ENCODE results near the gene NOD2.

The NOD2 gene

GRCh38 chr16:50646345-50646744, 47.1 kb upstream of the NOD2 start:
- H3K9ac ChIP-seq = no peak overlapping the region
- H3K4me2 ChIP-seq (ENCODE audit: low read length) = no peak overlapping the region
- no peak overlapping the region for H3K27ac ChIP-seq
- H3K27me3 ChIP-seq (ENCODE audit: control insufficient read depth, insufficient read depth, low read length) = no peaks in the 10 kb centered on the region
- no peak for TF ChIP-seq CTCF (IDR thresholded peaks at IDR 0.05)
- H2AFZ ChIP-seq = no peak overlapping the region
- H3K9me3 ChIP-seq (ENCODE audit: control insufficient read depth, low read length) = no peaks in the 10 kb centered on the region
- no peaks in the 10 kb centered on the region for H3K79me2 ChIP-seq
- H3K4me3 ChIP-seq (ENCODE audit: low read depth, low read length) = no peak overlapping the region
- no peaks in the 10 kb centered on the region for H3K4me1 ChIP-seq
- H3K36me3 ChIP-seq (ENCODE audit: control insufficient read depth, insufficient read depth, low read length) = no peaks in the 10 kb centered on the region

- H3K4me3 ChIP-seq (ENCODE audit: low read depth, low read length) = no peak overlapping the region
- TF ChIP-seq CTCF (IDR thresholded peaks at IDR 0.05) = no peak
- no peaks in the 10 kb centered on the region for H3K36me3 ChIP-seq (ENCODE audit: control insufficient read depth, insufficient read depth, low read length)
- H3K4me1 ChIP-seq = no peaks in the 10 kb centered on the region
- H3K9me3 ChIP-seq (ENCODE audit: control insufficient read depth, low read length) = no peaks in the 10 kb centered on the region
- H3K27me3 ChIP-seq (ENCODE audit: control insufficient read depth, insufficient read depth, low read length) = no peaks in the 10 kb centered on the region
- H3K79me2 ChIP-seq = no peaks in the 10 kb centered on the region
- no peak overlapping the region for H3K9ac ChIP-seq
- H3K27ac ChIP-seq = no peak overlapping the region
- no peak overlapping the region for H2AFZ ChIP-seq
- H3K4me2 ChIP-seq (ENCODE audit: low read length) = no peak overlapping the region
Measured at GRCh38 chr16:50651835-50652438, 41.5 kb upstream of the NOD2 start.

GRCh38 chr16:50652836-50653425, 40.5 kb upstream of the NOD2 start:
- H3K9me3 ChIP-seq (ENCODE audit: control insufficient read depth, low read length) = no peaks in the 10 kb centered on the region
- TF ChIP-seq CTCF (IDR thresholded peaks at IDR 0.05) = no peak

GRCh38 chr16:50653633-50654519, 39.5 kb upstream of the NOD2 start:
- Histone ChIP-seq H3K4me2 (ENCODE audit: low read length) (no peak overlapping the region), H3K4me1 (no peaks in the 10 kb centered on the region), H3K36me3 (ENCODE audit: control insufficient read depth, insufficient read depth, low read length) (no peaks in the 10 kb centered on the region), H2AFZ (no peak overlapping the region), H3K9ac (no peak overlapping the region), H3K27ac (no peak overlapping the region), H3K9me3 (ENCODE audit: control insufficient read depth, low read length) (no peaks in the 10 kb centered on the region), H3K27me3 (ENCODE audit: control insufficient read depth, insufficient read depth, low read length) (no peaks in the 10 kb centered on the region), H3K4me3 (ENCODE audit: low read depth, low read length) (no peak overlapping the region), H3K79me2 (no peaks in the 10 kb centered on the region)
- TF ChIP-seq CTCF (IDR thresholded peaks at IDR 0.05) = no peak

More at GRCh38 chr16:50652836-50653425, 40.5 kb upstream of the NOD2 start:
- H3K36me3 ChIP-seq (ENCODE audit: control insufficient read depth, insufficient read depth, low read length) = no peaks in the 10 kb centered on the region
- no peaks in the 10 kb centered on the region for H3K27me3 ChIP-seq (ENCODE audit: control insufficient read depth, insufficient read depth, low read length)
- no peak overlapping the region for H3K4me3 ChIP-seq (ENCODE audit: low read depth, low read length)
- H3K79me2 ChIP-seq = no peaks in the 10 kb centered on the region
- H3K4me1 ChIP-seq = no peaks in the 10 kb centered on the region
- no peak overlapping the region for H2AFZ ChIP-seq
- no peak overlapping the region for H3K4me2 ChIP-seq (ENCODE audit: low read length)
- H3K9ac ChIP-seq = no peak overlapping the region
- H3K27ac ChIP-seq = no peak overlapping the region
